Measurements from ENCODE around the gene DUSP8.

DNA sequence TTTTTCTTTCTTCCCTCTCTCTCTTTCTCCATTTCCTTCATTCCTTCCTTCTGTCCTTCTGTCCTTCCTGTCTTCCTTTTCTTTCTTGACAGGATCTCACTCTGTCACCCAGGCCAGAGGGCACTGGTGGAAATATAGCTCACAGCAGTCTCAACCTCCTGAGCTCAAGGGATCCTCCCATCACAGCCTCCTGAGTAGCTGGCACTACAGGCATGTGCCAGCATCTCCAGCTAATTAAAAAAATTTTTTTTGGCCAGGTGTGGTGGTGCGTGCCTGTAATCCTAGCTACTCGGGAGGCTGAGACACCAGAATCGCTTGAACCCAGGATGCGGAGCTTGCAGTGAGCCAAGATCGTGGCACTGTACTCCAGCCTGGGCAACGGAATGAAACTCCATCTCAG lies 4.8 kb upstream of the DUSP8 start:
- no peak for TF ChIP-seq RARB (CRISPR knock-in tag; IDR thresholded peaks at IDR 0.05)
- TF ChIP-seq, protein P1, sequence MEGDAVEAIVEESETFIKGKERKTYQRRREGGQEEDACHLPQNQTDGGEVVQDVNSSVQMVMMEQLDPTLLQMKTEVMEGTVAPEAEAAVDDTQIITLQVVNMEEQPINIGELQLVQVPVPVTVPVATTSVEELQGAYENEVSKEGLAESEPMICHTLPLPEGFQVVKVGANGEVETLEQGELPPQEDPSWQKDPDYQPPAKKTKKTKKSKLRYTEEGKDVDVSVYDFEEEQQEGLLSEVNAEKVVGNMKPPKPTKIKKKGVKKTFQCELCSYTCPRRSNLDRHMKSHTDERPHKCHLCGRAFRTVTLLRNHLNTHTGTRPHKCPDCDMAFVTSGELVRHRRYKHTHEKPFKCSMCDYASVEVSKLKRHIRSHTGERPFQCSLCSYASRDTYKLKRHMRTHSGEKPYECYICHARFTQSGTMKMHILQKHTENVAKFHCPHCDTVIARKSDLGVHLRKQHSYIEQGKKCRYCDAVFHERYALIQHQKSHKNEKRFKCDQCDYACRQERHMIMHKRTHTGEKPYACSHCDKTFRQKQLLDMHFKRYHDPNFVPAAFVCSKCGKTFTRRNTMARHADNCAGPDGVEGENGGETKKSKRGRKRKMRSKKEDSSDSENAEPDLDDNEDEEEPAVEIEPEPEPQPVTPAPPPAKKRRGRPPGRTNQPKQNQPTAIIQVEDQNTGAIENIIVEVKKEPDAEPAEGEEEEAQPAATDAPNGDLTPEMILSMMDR (IDR thresholded peaks at IDR 0.05): no peak
- no peak for TF ChIP-seq MAZ (IDR thresholded peaks at IDR 0.05; ENCODE audit: borderline replicate concordance, low read depth, low read length)
- TF ChIP-seq, protein P2, sequence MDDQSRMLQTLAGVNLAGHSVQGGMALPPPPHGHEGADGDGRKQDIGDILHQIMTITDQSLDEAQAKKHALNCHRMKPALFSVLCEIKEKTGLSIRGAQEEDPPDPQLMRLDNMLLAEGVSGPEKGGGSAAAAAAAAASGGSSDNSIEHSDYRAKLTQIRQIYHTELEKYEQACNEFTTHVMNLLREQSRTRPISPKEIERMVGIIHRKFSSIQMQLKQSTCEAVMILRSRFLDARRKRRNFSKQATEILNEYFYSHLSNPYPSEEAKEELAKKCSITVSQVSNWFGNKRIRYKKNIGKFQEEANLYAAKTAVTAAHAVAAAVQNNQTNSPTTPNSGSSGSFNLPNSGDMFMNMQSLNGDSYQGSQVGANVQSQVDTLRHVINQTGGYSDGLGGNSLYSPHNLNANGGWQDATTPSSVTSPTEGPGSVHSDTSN (IDR thresholded peaks at IDR 0.05): no peak
- TF ChIP-seq RFX5 (IDR thresholded peaks at IDR 0.05): no peak

Measured in A549 (cell line).